OCI-LY3 (cell line): Measurements from ENCODE around the gene ITGA4.

Experiments used
- CTCF ChIP-seq: fragments of 200-600, 300-600 bp; sonication (generic); IDR thresholded peaks from 2 replicates; pipeline ENCODE4 v1.5.1; 2014; ENCODE audit warnings: antibody characterized with exemption, low read length, low read depth
- EZH2phosphoT487 ChIP-seq: fragments of 200-600 bp; shearing (Covaris generic); IDR thresholded peaks from 2 replicates; pipeline ENCODE4 v1.6.1; 2018; ENCODE audit warnings: antibody characterized with exemption, mixed run types, low read depth

GRCh38 chr2:181468811-181469210, 11.6 kb downstream of the ITGA4 start:
- TF ChIP-seq CTCF (no peak), EZH2phosphoT487 (no peak)
